ENCODE measurements around the gene CD81.

CD81 gene

GRCh38 chr11:2426826-2427521, 49.9 kb downstream of the CD81 start:
- Histone ChIP-seq H3K9me3 (ENCODE audit: control insufficient read depth, insufficient read depth, low read length) (no peaks in the 10 kb centered on the region), H3K27ac (ENCODE audit: low read depth, low read length) (no peak overlapping the region), H3K27me3 (ENCODE audit: control insufficient read depth, low read length) (no peaks in the 10 kb centered on the region), H3K36me3 (ENCODE audit: control insufficient read depth, low read length) (no peaks in the 10 kb centered on the region), H3K4me3 (ENCODE audit: low read length) (no peak overlapping the region), H3K9me2 (replicated peaks; ENCODE audit: control insufficient read depth, low read length) (no peaks in the 10 kb centered on the region), H3F3A (ENCODE audit: control insufficient read depth, insufficient read depth) (no peaks in the 10 kb centered on the region), H3K4me1 (ENCODE audit: control insufficient read depth, low read length) (no peaks in the 10 kb centered on the region), H4K20me1 (ENCODE audit: control insufficient read depth, insufficient read depth, low read depth, low read length) (no peaks in the 10 kb centered on the region), H3K4me2 (ENCODE audit: low read length) (no peak overlapping the region), H3K79me2 (ENCODE audit: control insufficient read depth, low read length) (no peaks in the 10 kb centered on the region)
- TF ChIP-seq CTCF (IDR thresholded peaks at IDR 0.05; ENCODE audit: low read depth, low read length, poor library complexity, severe bottlenecking) (no peak), EZH2phosphoT487 (IDR thresholded peaks at IDR 0.05; ENCODE audit: borderline replicate concordance, low read length) (no peak)

- Histone ChIP-seq H3K27ac (ENCODE audit: low read depth, low read length) (no peak overlapping the region), H4K20me1 (ENCODE audit: control insufficient read depth, insufficient read depth, low read depth, low read length) (no peaks in the 10 kb centered on the region), H3K79me2 (ENCODE audit: control insufficient read depth, low read length) (no peaks in the 10 kb centered on the region), H3K36me3 (ENCODE audit: control insufficient read depth, low read length) (no peaks in the 10 kb centered on the region), H3F3A (ENCODE audit: control insufficient read depth, insufficient read depth) (no peaks in the 10 kb centered on the region), H3K4me1 (ENCODE audit: control insufficient read depth, low read length) (no peaks in the 10 kb centered on the region), H3K27me3 (ENCODE audit: control insufficient read depth, low read length) (no peaks in the 10 kb centered on the region), H3K4me2 (ENCODE audit: low read length) (no peak overlapping the region), H3K9me2 (replicated peaks; ENCODE audit: control insufficient read depth, low read length) (no peaks in the 10 kb centered on the region), H3K4me3 (ENCODE audit: low read length) (no peak overlapping the region), H3K9me3 (ENCODE audit: control insufficient read depth, insufficient read depth, low read length) (no peaks in the 10 kb centered on the region)
- no peak for TF ChIP-seq EZH2phosphoT487 (IDR thresholded peaks at IDR 0.05; ENCODE audit: borderline replicate concordance, low read length)
- no peak for TF ChIP-seq CTCF (IDR thresholded peaks at IDR 0.05; ENCODE audit: low read depth, low read length, poor library complexity, severe bottlenecking)
These were observed 50.7 kb downstream of the CD81 start for GRCh38 chr11:2427721-2428321.

GRCh38 chr11:2428322-2428795, 51.2 kb downstream of the CD81 start:
- no peak overlapping the region for H3K4me2 ChIP-seq (ENCODE audit: low read length)
- H3K9me3 ChIP-seq (ENCODE audit: control insufficient read depth, insufficient read depth, low read length), result no peaks in the 10 kb centered on the region
- H3K4me1 ChIP-seq (ENCODE audit: control insufficient read depth, low read length), result no peaks in the 10 kb centered on the region
- no peaks in the 10 kb centered on the region for H3K9me2 ChIP-seq (replicated peaks; ENCODE audit: control insufficient read depth, low read length)
- no peaks in the 10 kb centered on the region for H3K79me2 ChIP-seq (ENCODE audit: control insufficient read depth, low read length)
- H3K36me3 ChIP-seq (ENCODE audit: control insufficient read depth, low read length), result no peaks in the 10 kb centered on the region
- no peak overlapping the region for H3K27ac ChIP-seq (ENCODE audit: low read depth, low read length)
- no peaks in the 10 kb centered on the region for H4K20me1 ChIP-seq (ENCODE audit: control insufficient read depth, insufficient read depth, low read depth, low read length)
- no peak overlapping the region for H3K4me3 ChIP-seq (ENCODE audit: low read length)
- TF ChIP-seq EZH2phosphoT487 (IDR thresholded peaks at IDR 0.05; ENCODE audit: borderline replicate concordance, low read length), result no peak
- peak; percentile 95 for TF ChIP-seq CTCF (IDR thresholded peaks at IDR 0.05; ENCODE audit: low read depth, low read length, poor library complexity, severe bottlenecking)
- H3F3A ChIP-seq (ENCODE audit: control insufficient read depth, insufficient read depth), result no peaks in the 10 kb centered on the region
- H3K27me3 ChIP-seq (ENCODE audit: control insufficient read depth, low read length), result no peaks in the 10 kb centered on the region
